HG03521 (cell line): ENCODE results near the gene LSM12.
A peak's percentile ranks its signal among the peaks of the same experiment; 100 is the strongest.
"Not testable (repeated sequence)": the region's sequence is repeated elsewhere in the genome, so short reads cannot be mapped to it uniquely, and the experiment has no call there.

Source experiments
- ATAC-seq: cut with Tn5 transposase; IDR thresholded peaks from one replicate; pipeline ENCODE4 v1.9.1; 2021; ENCODE audit warnings: mild to moderate bottlenecking, moderate library complexity; ENCODE audit not compliant: unreplicated experiment

Gene LSM12

GRCh38 chr17:44008205-44008909, 58.1 kb downstream of the LSM12 start:
- no peak for ATAC-seq

DNA sequence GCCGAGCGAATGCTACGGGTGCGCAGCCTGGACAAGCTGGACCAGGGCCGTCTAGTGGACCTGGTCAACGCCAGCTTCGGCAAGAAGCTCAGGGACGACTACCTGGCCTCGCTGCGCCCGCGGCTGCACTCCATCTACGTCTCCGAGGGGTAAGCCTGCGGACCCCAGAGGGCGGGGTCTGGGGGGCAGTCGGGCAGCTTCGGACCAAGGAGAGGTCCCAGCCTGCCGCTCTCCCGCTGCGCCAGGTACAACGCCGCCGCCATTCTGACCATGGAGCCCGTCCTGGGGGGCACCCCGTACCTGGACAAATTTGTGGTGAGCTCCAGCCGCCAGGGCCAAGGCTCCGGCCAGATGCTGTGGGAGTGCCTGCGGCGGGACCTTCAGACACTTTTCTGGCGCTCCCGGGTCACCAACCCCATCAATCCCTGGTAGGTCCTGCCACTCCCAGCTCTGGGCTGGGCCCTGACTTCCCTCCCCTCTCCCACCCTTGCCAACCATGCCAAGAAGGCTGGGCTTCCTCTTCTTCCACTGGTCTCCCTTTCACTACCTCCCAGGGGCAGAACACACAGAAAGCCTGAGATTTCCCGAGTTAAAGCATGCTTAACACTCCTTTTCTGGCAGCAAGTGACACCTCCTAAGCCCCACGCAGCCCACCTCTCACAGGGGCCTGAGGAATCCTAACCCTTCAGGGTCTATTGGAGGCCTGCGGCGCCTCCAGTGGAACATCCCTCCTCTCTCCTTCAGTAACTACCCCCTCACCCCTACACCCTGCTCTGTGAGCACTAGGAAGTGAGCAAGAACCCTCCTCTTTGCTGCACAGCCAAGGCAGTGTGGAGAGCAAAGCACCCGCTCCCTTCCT, 58.9 kb downstream of the LSM12 start:
- ATAC-seq: no peak

- ATAC-seq: peak; percentile 72
Observed at GRCh38 chr17:44006598-44007345, 59.7 kb downstream of the LSM12 start.

- no peak for ATAC-seq
Observed at GRCh38 chr17:44006272-44006597, 60.2 kb downstream of the LSM12 start.

- no peak for ATAC-seq
Observed at GRCh38 chr17:44005527-44006271, 60.8 kb downstream of the LSM12 start.

DNA sequence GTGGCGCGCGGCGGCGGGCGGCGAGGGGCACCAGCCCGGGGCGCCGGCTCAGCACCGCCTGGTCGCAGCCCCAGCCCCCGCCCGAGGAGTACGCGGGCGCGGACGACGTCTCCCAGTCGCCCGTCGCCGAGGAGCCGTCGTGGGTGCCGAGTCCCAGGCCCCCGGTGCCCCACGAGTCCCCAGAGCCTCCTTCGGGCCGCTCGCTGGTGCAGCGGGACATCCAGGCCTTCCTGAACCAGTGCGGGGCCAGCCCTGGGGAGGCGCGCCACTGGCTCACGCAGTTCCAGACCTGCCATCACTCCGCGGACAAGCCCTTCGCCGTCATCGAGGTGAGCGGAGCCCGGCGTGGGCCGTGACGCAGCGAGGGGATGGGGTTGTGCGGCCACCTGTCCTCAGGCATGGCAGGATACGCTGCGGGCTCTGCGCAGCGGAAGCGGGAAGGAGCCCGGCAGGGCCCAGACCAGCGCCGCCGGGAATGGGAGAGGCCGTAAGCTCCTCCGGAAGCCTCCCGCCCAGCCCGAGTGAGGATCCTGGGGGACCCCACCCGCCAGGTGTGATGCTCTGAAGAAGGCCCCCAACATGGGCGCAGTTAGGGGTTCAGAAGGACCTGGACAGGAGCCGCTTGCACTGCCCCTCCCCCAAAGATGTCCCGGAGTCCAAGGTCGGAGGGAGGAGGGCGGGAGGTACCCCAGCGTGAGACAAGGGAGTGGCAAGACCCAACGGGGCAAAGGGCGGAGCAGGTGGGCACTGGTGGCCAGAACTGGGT, 61.5 kb downstream of the LSM12 start:
- no peak for ATAC-seq

DNA sequence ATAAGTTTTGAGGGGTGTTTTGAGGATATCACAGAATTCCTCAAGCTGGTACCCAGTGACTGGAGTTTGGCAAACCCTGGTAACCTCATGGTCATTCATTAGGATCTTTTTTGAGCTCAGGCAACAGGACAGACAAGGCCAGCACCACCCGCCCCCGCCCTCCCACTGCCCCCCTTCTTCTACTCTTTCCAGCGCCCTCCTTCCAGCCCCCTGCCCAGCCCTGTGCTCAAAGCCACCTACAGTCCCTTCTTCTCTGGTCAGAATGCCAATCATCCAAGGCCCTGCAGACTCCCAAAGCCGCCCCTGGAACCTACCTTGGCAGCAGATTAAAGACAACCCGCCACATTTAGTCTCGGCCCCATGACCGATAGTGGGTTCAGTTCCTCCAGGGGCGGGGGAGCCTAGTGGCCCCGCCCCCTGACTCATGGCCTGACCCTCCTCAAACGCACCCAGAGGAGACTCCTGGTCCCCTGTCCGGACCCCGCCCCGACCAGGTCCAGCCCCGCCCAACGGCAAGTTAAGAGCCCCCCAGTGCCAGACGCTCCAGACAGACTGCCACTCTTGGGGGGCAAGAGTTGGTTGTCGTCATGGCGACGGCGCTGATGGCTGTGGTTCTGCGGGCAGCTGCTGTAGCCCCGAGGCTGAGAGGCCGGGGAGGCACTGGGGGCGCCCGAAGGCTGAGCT, 62.3 kb downstream of the LSM12 start, which contains the start of gene NAGS:
Gene NAGS (plus strand): TSS at position 546 of the 684 bp plus-strand sequence. CDS start 42 bp downstream, at position 588.
- ATAC-seq: no peak

GRCh38 chr17:44002141-44002848, 64.2 kb downstream of the LSM12 start:
- ATAC-seq: no peak

- no peak for ATAC-seq
Observed at GRCh38 chr17:44001461-44001920, 65.0 kb downstream of the LSM12 start.

DNA sequence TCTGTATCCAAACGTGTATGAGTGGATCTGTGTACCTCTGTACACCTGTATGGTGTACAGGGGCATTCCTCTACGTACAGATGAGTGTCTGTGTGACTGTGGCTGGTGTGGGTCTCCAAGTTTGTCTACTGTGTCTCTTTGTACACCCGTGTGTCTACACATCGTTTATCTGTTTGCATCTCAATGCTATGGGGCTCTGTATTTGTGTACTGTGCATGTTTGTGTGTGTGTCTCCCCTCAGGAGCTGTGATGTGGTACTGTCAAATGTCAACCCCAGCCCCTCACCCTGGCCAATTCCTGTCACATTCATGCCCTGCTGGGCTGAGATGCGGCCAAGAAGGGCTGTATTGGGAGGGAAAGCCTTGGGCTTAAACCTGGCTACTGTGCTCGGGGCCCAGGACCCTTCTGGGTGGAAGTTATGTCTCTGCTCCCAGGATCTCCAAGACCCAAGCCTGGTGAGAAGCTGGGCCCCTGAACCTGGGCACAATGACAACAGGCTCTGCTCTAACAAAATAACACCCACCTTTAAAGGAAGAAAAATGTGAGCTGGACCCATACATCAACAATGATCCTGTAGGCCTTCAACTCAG, 65.5 kb downstream of the LSM12 start:
- ATAC-seq: no peak

GRCh38 chr17:44000141-44000860, 66.2 kb downstream of the LSM12 start:
- no peak for ATAC-seq

- no peak for ATAC-seq
Observed at GRCh38 chr17:43999024-43999423, 67.4 kb downstream of the LSM12 start.

DNA sequence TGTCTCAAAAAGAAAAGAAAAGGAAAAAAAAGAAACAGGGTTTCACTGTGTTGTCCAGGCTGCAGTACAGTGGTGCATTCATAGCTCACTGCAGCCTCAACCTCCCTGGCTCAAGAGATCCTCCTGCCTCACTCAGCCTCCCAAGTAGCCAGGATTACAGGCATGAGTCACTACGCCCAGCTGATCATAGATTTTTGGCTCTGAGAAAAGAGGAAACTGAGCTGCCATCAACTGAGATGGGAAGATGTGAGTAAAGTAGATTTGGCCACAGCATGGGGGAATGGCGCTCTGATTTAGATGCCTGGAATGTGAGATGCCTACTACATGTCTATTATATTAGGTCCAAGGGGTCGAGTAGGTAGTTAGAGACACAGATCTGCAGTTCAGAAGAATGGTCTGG, 67.9 kb downstream of the LSM12 start:
- no peak for ATAC-seq

GRCh38 chr17:43997180-43997579, 69.3 kb downstream of the LSM12 start:
- not testable (repeated sequence) for ATAC-seq

GRCh38 chr17:43995150-43995471, 71.4 kb downstream of the LSM12 start:
- no peak for ATAC-seq

DNA sequence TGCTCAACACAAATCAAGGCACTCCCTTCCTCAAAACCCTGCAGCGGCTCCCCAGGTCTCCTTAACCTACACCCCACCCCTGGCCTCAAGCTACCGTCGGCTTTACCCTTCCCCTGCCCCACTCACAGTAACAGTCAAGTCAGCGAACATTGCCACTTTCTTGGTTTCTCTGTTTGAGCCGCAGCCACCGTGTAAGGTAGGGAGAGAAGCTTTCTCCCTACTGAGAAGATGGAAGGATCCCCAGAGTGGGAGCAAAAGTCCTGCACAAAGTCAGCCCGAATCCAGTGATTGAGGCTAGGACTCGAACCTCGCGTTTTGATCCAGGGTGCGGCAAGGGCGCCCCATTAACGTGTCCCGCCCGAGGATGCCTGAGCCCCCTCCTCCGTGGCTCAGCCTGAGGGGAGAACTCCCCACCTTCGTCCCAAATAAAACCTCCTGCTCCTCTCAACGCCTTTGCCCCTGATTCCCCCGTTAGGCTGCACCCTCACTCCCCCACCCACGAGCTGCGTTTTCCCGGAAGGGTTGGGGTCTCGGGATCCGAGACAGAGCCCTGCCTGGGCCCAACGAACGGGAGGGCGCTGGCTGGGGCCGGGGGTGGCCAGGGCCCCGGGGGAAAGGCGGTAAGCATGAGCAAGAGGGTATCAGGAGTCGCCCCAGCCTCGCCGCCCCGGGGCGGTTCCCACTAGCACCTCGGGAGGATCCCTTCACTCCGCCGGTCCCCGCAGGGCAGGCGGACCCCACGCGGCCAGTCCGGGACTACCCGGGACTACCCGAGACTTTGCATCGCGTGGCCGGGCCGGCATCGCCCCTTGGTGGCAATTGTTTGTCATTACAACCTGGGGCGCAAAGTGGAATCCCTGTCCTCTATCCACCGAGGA, 72.0 kb downstream of the LSM12 start:
- ATAC-seq: no peak

GRCh38 chr17:43992641-43993040, 73.8 kb downstream of the LSM12 start:
- ATAC-seq: no peak
